HepG2 (cell line): ENCODE results near the gene ST6GALNAC2. TPM values are rescaled to one million over a fixed set of nuclear protein-coding genes. Genes with fewer than 3 reads are reported as not detected.
"Not testable (repeated sequence)": the region's sequence is repeated elsewhere in the genome, so short reads cannot be mapped to it uniquely, and the experiment has no call there.

Source experiments
- ATAC-seq: fragments of 200-7000 bp; cut with Tn5 transposase; 3 replicates; pipeline ENCODE4 v1.9.1; 2020; ENCODE audit warnings: mild to moderate bottlenecking, moderate library complexity
- BruUV-seq: library from RNA; stranded (reverse); fragments of 400-500 nt; replicated peaks from 2 replicates; lab custom pipeline; 2021; lab: Mats Ljungman, UMichigan
- CTCF ChIA-PET: fragments of 300-600 bp; formaldehyde crosslinking; extraction: SDS; loops from one replicate; lab custom pipeline; 2021; ENCODE audit warnings: low total read pairs, inconsistent platforms, low intra/inter-chr PET ratio; lab: Yijun Ruan, JAX
- POLR2A ChIA-PET: fragments of 350-600 bp; sonication (Branson Sonifier 250); formaldehyde crosslinking; loops from one replicate; lab custom pipeline; 2020; ENCODE audit warnings: antibody characterized with exemption, inconsistent platforms; lab: Yijun Ruan, JAX
- DNase-seq: peaks from one replicate; pipeline ENCODE4 v3.0.0-alpha.2; 2015; ENCODE audit warnings: low spot score
- FAIRE-seq: peaks from 3 replicates; lab custom pipeline; 2011; peaks lifted over from hg19 to GRCh38; lab: Jason Lieb, UNC
- H2AFZ ChIP-seq: one replicate; pipeline ENCODE4 v1.6.1; 2011; ENCODE audit warnings: low read length, inconsistent platforms
- H3K27ac ChIP-seq: fragments of 300-600 bp; 3 replicates; pipeline ENCODE4 v1.8.0; 2011; ENCODE audit warnings: mixed run types, mild to moderate bottlenecking, mixed read lengths, low read length, inconsistent platforms; ENCODE audit not compliant: insufficient read depth; ENCODE audit errors: extremely low read length
- H3K27me3 ChIP-seq, 2 experiments: fragments of 200-600 bp in 1 of 2; 2 replicates in 1 of 2; 3 replicates in 1 of 2; pipeline versions ENCODE4 v1.6.0 to v1.8.0; 2011; ENCODE audit warnings: low read length in 2 of 2, mild to moderate bottlenecking in 2 of 2, moderate library complexity in 2 of 2, inconsistent platforms in 1 of 2; ENCODE audit not compliant: insufficient read depth in 2 of 2, control insufficient read depth in 1 of 2
- H3K36me3 ChIP-seq, 2 experiments: fragments of 200-600 bp in 1 of 2; replicated peaks in 1 of 2; 2 replicates in 1 of 2; 3 replicates in 1 of 2; pipeline versions ENCODE4 v1.5.1 to v1.8.0; 2011; ENCODE audit warnings: low read length in 2 of 2, inconsistent platforms in 1 of 2; ENCODE audit not compliant: insufficient read depth in 2 of 2, control insufficient read depth in 1 of 2
- H3K4me1 ChIP-seq: 2 replicates; pipeline ENCODE4 v1.5.1; 2012; ENCODE audit warnings: low read length, inconsistent platforms; ENCODE audit not compliant: insufficient read depth
- H3K4me2 ChIP-seq: 2 replicates; pipeline ENCODE4 v1.6.0; 2011; ENCODE audit warnings: low read depth, low read length, inconsistent platforms
- H3K4me3 ChIP-seq, 3 experiments: fragments of 200-600 bp in 1 of 3; sonication (generic), shearing (Covaris generic) in 1 of 3; replicated peaks in 1 of 3; 2 replicates each; pipeline ENCODE4 v1.5.1; 2011 to 2016; ENCODE audit warnings: low read length in 3 of 3, inconsistent platforms in 2 of 3, low read depth in 2 of 3, mild to moderate bottlenecking in 2 of 3, control low read depth in 1 of 3, mixed read lengths in 1 of 3; ENCODE audit not compliant: insufficient read depth in 1 of 3
- H3K79me2 ChIP-seq: one replicate; pipeline ENCODE4 v1.6.1; 2011; ENCODE audit warnings: low read length, inconsistent platforms; ENCODE audit not compliant: insufficient read depth
- H3K9ac ChIP-seq: 2 replicates; pipeline ENCODE4 v1.6.0; 2011; ENCODE audit warnings: mild to moderate bottlenecking, low read depth, low read length, inconsistent platforms; ENCODE audit not compliant: insufficient read depth
- H3K9me3 ChIP-seq: 2 replicates; pipeline ENCODE4 v1.5.1; 2012; ENCODE audit warnings: mild to moderate bottlenecking, low read length
- H4K20me1 ChIP-seq: 2 replicates; pipeline ENCODE4 v1.6.0; 2011; ENCODE audit warnings: inconsistent platforms, mild to moderate bottlenecking, low read length, moderate library complexity; ENCODE audit not compliant: insufficient read depth
- ARID2 ChIP-seq: sonication (generic); formaldehyde crosslinking; IDR thresholded peaks from 2 replicates; pipeline ENCODE4 v1.8.1; 2022; ENCODE audit warnings: mild to moderate bottlenecking, missing genetic modification reagents, borderline replicate concordance
- ZSCAN5A ChIP-seq: sonication (generic); formaldehyde crosslinking; IDR thresholded peaks from 2 replicates; pipeline ENCODE4 v1.8.0; 2022; ENCODE audit warnings: mild to moderate bottlenecking, missing genetic modification reagents, borderline replicate concordance
- WGBS: methylation state at CpG from one replicate; pipeline ENCODE4 v1.1.6; 2017; ENCODE audit warnings: low lambda C conversion rate; 5-methylcytosine and 5-hydroxymethylcytosine counted together
- in situ Hi-C: cut with HindIII; loops from 2 replicates; pipeline ENCODE4 v1.10.0; 2017; ENCODE audit warnings: low pct_unique_long_range_greater_than_20kb; ENCODE audit not compliant: extremely low pct_ligation_motif_present
- intact Hi-C: fragments of 100-400 bp; cut with micrococcal nuclease; formaldehyde crosslinking; loops from one replicate; pipeline ENCODE4 v1.10.0; 2022; ENCODE audit not compliant: unreplicated experiment
- polyA plus RNA-seq, 8 experiments: library from polyadenylated mRNA; depleted of rRNA in 3 of 8; stranded (reverse) in 7 of 8; unstranded in 1 of 8; fragments of >200 nt; fragmentation: Illumina TruSeq in 4 of 8; extraction: Trizol in 4 of 8; gene quantifications; 2 replicates each; pipeline versions ENCODE4 v1.2.1 to v1.2.3, GENCODE V29; 2011 to 2016; ENCODE audit warnings: low read depth in 4 of 8, missing spikeins in 1 of 8, mixed read lengths in 1 of 8; ENCODE audit not compliant: insufficient read depth in 1 of 8
- total RNA-seq, 5 experiments: library from RNA; depleted of rRNA; stranded (reverse); fragments of >200 nt; fragmentation: Illumina TruSeq; extraction: Trizol; gene quantifications; 2 replicates each; pipeline ENCODE4 v1.2.3, GENCODE V29; 2016; ENCODE audit warnings: low read depth in 1 of 5
- TF ChIP-seq, protein P1 (sequence below): sonication (generic); formaldehyde crosslinking; IDR thresholded peaks from 2 replicates; pipeline ENCODE4 v1.4.0; 2020; ENCODE audit warnings: missing genetic modification reagents, borderline replicate concordance

The ST6GALNAC2 gene
- total and polyA plus RNA-seq, 2 of the 13 experiments (the other 11 are each of a cell fraction or from before 2014, with no cell fraction given), result 0.12 to 0.49 TPM

GRCh38 chr17:76559460-76559859 is 26.2 kb downstream of the ST6GALNAC2 start:
- H3K79me2 ChIP-seq, result peaks cover 55% of the 10 kb centered on the region
- H3K9ac ChIP-seq, result peak overlapping the region; percentile 98
- in situ Hi-C loops, result loop anchor here (5.0 kb wide), 1 partner anchor 37 kb away; no protein-coding TSS in a partner anchor
- FAIRE-seq, ATAC-seq, H3K9me3 ChIP-seq, H3K27me3 ChIP-seq, DNase-seq, H3K27ac ChIP-seq, BruUV-seq, H2AFZ ChIP-seq: not testable (repeated sequence)
- H3K4me1 ChIP-seq, result peaks cover 52% of the 10 kb centered on the region
- intact Hi-C loops, result loop anchor here (5.0 to 10.0 kb wide), 2 partner anchors 53 to 145 kb away; no protein-coding TSS in a partner anchor
- WGBS, result 73% methylated on average over 7 of the region's 7 CpGs
- CTCF ChIA-PET, result interaction anchor here (1.5 to 2.3 kb wide), 2 partner anchors 27 to 122 kb away, joined by 3 to 8 read pairs; no protein-coding TSS in a partner anchor
- peaks cover 10 to 34% of the 10 kb centered on the region in 2 experiments for H3K36me3 ChIP-seq
- TF ChIP-seq ZSCAN5A (CRISPR knock-in tag) (0 out of 2 replicates have a peak, but pooled peaks have one; percentile 32), ARID2 (0 out of 2 replicates have a peak, but pooled peaks have one; percentile 14)
- TF ChIP-seq, protein P1, sequence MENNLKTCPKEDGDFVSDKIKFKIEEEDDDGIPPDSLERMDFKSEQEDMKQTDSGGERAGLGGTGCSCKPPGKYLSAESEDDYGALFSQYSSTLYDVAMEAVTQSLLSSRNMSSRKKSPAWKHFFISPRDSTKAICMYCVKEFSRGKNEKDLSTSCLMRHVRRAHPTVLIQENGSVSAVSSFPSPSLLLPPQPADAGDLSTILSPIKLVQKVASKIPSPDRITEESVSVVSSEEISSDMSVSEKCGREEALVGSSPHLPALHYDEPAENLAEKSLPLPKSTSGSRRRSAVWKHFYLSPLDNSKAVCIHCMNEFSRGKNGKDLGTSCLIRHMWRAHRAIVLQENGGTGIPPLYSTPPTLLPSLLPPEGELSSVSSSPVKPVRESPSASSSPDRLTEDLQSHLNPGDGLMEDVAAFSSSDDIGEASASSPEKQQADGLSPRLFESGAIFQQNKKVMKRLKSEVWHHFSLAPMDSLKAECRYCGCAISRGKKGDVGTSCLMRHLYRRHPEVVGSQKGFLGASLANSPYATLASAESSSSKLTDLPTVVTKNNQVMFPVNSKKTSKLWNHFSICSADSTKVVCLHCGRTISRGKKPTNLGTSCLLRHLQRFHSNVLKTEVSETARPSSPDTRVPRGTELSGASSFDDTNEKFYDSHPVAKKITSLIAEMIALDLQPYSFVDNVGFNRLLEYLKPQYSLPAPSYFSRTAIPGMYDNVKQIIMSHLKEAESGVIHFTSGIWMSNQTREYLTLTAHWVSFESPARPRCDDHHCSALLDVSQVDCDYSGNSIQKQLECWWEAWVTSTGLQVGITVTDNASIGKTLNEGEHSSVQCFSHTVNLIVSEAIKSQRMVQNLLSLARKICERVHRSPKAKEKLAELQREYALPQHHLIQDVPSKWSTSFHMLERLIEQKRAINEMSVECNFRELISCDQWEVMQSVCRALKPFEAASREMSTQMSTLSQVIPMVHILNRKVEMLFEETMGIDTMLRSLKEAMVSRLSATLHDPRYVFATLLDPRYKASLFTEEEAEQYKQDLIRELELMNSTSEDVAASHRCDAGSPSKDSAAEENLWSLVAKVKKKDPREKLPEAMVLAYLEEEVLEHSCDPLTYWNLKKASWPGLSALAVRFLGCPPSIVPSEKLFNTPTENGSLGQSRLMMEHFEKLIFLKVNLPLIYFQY (CRISPR knock-in tag), result 0 out of 2 replicates have a peak, but pooled peaks have one; percentile 8
- peak overlapping the region; percentile 82 for H3K4me2 ChIP-seq
- H4K20me1 ChIP-seq, result peaks cover 47% of the 10 kb centered on the region
- POLR2A ChIA-PET, result interaction anchor here (0.6 to 6.5 kb wide), 8 partner anchors 8 to 143 kb away, joined by 3 to 129 read pairs (median 8); partner anchors contain the start of gene ST6GALNAC2
- peak overlapping the region; percentile 79 to 89 (median 86); a peak in 5 of 6 replicates for H3K4me3 ChIP-seq
